ENCODE data around the gene PDE4D.

DNA sequence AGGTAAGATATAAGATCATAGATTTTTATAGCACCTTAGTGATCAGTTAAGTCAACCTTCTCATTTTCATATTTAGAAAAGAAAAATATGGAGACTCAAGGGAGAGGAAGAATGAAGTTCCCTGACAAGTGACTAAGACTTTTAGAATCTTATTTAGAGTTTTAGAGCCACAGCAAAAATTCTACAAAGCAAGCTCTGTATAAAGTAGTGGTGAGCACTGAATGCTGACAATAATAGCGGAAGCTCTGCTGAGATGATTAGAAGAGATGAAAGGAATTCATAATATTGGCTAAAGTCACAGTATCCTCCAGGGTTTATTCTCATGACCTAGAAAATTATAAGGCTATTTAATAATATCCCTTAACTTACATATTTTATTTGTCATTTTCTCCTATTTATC lies 316.0 kb downstream of the PDE4D start:
- TF ChIP-seq CTCF (IDR thresholded peaks at IDR 0.05) (no peak), POLR2A (IDR thresholded peaks at IDR 0.05) (no peak), EP300 (IDR thresholded peaks at IDR 0.05) (no peak)

Measured in tibial nerve (tissue), 4 donors.